Stimulated activated CD4-positive, alpha-beta T cell treated with anti-CD3 and anti-CD28 coated beads, Interleukin-12 subunit alpha, Interleukin-12 subunit beta, amount 100 ng/mL, for 24 hours (primary cell): ENCODE measurements around the gene SLC34A1.
"Not testable (repeated sequence)": the region's sequence is repeated elsewhere in the genome, so short reads cannot be mapped to it uniquely, and the experiment has no call there.

Source experiments
- DNase-seq, 2 experiments: peaks; one replicate each; pipeline ENCODE4 v3.0.0-alpha.2; 2020; ENCODE audit warnings: low read depth in 2 of 2

Gene SLC34A1

GRCh38 chr5:177384134-177384533 lies at the start of gene SLC34A1:
SLC34A1 (plus strand) TSS chr5:177384434; CDS start chr5:177385742, 1,308 bp downstream.
- no peak for DNase-seq

- no peak for DNase-seq
These were observed 49.2 kb upstream of the SLC34A1 start for GRCh38 chr5:177334781-177335700.

- no peak for DNase-seq
These were observed 48.6 kb upstream of the SLC34A1 start for GRCh38 chr5:177335701-177336065.

- DNase-seq, result no peak
These were observed 48.1 kb upstream of the SLC34A1 start for GRCh38 chr5:177336112-177336511.

- no peak for DNase-seq
These were observed 47.4 kb upstream of the SLC34A1 start for GRCh38 chr5:177336603-177337494.

GRCh38 chr5:177338251-177339106 lies 45.8 kb upstream of the SLC34A1 start:
- no peak for DNase-seq

GRCh38 chr5:177339107-177339638 lies 45.1 kb upstream of the SLC34A1 start:
- no peak for DNase-seq

GRCh38 chr5:177343000-177343399 lies 41.2 kb upstream of the SLC34A1 start:
- not testable (repeated sequence) for DNase-seq

- DNase-seq, result no peak
These were observed 40.5 kb upstream of the SLC34A1 start for GRCh38 chr5:177343777-177344176.

- no peak for DNase-seq
These were observed 39.3 kb upstream of the SLC34A1 start for GRCh38 chr5:177344891-177345290.

- no peak for DNase-seq
These were observed 37.4 kb upstream of the SLC34A1 start for GRCh38 chr5:177346820-177347219.

- no peak for DNase-seq
These were observed 36.5 kb upstream of the SLC34A1 start for GRCh38 chr5:177347699-177348098.

- no peak for DNase-seq
These were observed 34.9 kb upstream of the SLC34A1 start for GRCh38 chr5:177349362-177349647.

GRCh38 chr5:177349762-177350161 lies 34.5 kb upstream of the SLC34A1 start:
- no peak for DNase-seq

- DNase-seq, result no peak
These were observed 33.4 kb upstream of the SLC34A1 start for GRCh38 chr5:177350776-177351391.

GRCh38 chr5:177351392-177352329 lies 32.6 kb upstream of the SLC34A1 start, which contains the start of gene LMAN2:
LMAN2 (minus strand) TSS chr5:177351668; CDS start chr5:177351647, 21 bp downstream.
- DNase-seq, result peak; percentile 85 to 86

- no peak for DNase-seq
These were observed 31.1 kb upstream of the SLC34A1 start for GRCh38 chr5:177353093-177353492.

- DNase-seq, result no peak
These were observed 30.0 kb upstream of the SLC34A1 start for GRCh38 chr5:177354256-177354655.

GRCh38 chr5:177354711-177355110 lies 29.5 kb upstream of the SLC34A1 start:
- no peak for DNase-seq
